Left ventricle myocardium superior (tissue), 1 donor: ENCODE results near the gene TSKS. TPM values are rescaled to one million over a fixed set of nuclear protein-coding genes. Genes with fewer than 3 reads are reported as not detected.

Experiments used
- ATAC-seq: fragments of 200-7000 bp; cut with Tn5 transposase; one replicate; pipeline ENCODE4 v1.9.1; 2020; ENCODE audit warnings: mild to moderate bottlenecking, moderate library complexity
- DNase-seq: peaks from one replicate; pipeline ENCODE4 v3.0.0-alpha.2; 2020
- intact Hi-C: fragments of 100-400 bp; cut with micrococcal nuclease; formaldehyde crosslinking; loops from one replicate; pipeline ENCODE4 v1.11.0; 2022
- long read RNA-seq: library from polyadenylated mRNA; unstranded; transcript quantifications from one replicate; pipeline ENCODE4 v2.0.0, GENCODE V29; 2021
- total RNA-seq: library from RNA; stranded (reverse); fragmentation: NEBNext Ultra II Directional; extraction: Animal tissue kit (Norgen Biotek cat#: 25700); gene quantifications from one replicate; pipeline ENCODE4 v1.2.1, GENCODE V29; 2021
- donor health status: DM: no; HTN: yes; CAD: no; lungs with severe emphysema.

TSKS gene, protein sequence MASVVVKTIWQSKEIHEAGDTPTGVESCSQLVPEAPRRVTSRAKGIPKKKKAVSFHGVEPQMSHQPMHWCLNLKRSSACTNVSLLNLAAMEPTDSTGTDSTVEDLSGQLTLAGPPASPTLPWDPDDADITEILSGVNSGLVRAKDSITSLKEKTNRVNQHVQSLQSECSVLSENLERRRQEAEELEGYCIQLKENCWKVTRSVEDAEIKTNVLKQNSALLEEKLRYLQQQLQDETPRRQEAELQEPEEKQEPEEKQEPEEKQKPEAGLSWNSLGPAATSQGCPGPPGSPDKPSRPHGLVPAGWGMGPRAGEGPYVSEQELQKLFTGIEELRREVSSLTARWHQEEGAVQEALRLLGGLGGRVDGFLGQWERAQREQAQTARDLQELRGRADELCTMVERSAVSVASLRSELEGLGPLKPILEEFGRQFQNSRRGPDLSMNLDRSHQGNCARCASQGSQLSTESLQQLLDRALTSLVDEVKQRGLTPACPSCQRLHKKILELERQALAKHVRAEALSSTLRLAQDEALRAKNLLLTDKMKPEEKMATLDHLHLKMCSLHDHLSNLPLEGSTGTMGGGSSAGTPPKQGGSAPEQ
- total RNA-seq: 0.72 TPM
- long read RNA-seq: 0 reads

DNA sequence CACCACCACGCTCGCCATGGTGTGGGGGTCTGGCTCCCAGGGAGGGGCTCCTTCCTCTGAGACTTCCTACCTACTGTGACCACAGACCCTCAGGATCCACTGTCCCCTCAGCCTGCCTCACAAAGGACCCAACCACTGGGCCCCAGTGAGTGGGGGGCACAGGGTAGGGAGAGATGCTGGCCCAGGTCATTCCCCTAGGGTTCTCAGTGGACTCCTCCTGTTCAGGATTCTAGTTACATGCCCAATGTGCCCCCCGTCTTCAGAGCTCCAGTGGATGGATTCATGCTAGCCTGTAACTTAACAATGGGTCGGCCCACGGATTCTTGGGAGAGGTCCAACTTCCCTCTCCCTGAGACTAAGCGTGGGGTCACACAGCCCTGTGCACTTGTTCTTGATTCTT, at the start of gene TSKS:
TSS of gene TSKS (minus strand) at position 77 of the 400 bp plus-strand sequence. CDS start at position 18, 59 bp downstream.
- no peak for ATAC-seq
- intact Hi-C loops: no loop called here
- no peak for DNase-seq

DNA sequence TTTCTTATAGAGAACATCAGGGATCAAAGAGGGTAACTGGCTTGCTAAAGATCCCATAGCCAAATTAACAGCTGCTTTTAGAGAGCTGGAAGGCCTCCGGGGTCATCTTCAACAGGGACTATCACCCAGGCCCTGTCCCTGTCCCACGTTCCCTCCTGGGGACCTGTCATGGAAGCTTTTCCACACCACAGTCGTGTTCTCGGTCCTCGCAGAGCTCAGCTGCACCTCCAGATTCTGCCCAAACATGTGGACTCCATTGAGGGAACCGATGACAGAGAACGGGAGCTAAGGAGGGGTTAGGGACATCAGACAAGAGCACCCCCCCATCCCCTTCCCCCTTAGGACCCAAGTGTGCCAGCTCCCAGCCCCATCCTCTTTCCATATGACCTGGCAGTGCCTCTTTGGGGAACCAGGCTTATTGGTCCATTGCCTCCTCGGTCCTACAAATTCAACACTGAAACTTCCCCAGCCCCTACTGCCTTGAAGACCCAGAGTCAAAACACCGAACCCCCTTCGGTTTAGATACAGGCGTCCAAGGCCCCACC, 49.4 kb upstream of the TSKS start:
- no peak for ATAC-seq
- intact Hi-C loops: no loop called here
- DNase-seq: no peak

DNA sequence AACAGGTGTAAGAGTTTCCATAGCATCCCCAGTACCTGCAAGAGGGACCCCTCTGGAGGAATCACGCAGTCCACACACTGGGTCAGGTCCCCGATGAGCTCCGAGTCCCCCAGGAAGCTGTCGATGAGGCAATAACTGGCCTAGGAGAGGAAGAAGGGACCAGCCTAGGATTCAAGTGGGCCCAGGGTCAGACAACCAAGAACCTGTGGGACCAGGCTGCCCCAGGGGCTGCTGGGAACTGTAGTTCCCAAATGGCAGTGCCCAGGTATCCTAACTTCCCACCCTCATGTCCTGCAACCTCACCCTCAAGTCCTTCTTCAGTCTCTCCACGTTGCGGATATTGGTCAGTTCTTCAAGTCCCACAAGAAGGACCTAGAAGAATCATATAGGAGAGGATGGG, 48.2 kb upstream of the TSKS start:
- ATAC-seq: no peak
- intact Hi-C loops: no loop called here
- DNase-seq: no peak

- DNase-seq (no peak), ATAC-seq (no peak)
These were observed 46.9 kb upstream of the TSKS start for GRCh38 chr19:49809941-49810389.

DNA sequence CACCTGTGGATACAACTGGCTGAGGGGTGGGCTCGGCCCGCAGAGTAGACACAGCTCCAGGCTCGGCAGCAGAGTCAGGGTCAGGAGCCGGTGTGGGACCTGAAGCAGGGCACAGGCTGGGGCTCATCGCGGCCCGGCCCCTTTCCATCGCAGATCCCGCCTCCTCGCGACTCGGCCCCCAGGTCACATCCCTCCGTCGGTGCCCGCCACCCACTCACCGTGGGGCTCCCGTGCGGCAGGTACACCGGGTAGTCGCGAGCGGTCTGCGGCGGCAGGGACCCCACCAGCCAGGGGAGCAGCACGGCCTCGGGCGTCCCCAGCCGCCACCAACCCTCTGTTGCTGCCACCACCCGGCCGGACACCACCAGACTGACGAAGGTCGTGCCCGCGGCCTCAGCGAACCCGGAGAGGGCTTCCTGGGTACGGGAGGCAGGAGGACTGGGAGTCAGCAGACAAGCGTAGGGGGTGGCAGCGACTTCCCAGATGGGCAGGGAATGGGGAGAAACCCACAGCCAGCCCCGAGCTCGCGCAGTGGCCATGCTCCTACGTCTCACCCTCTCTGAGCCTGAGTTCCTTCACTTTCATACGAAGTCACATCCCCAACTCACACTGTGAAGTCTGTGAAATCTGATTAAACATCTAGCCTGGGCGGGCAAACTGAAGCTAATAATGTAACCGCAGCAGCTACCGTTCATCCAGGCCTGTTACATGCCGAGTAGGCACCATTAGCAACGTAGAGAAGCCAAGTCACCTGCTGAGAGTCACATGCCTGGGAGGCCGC, 46.2 kb upstream of the TSKS start:
- ATAC-seq (peak; percentile 60), DNase-seq (peak; percentile 81)
- intact Hi-C loops: no loop called here

More at GRCh38 chr19:49809941-49810389, 46.9 kb upstream of the TSKS start:
- intact Hi-C loops: no loop called here

- intact Hi-C loops: no loop called here
- DNase-seq: peak; percentile 96
- peak; percentile 78 for ATAC-seq
These were observed 45.6 kb upstream of the TSKS start for GRCh38 chr19:49808711-49809159.

DNA sequence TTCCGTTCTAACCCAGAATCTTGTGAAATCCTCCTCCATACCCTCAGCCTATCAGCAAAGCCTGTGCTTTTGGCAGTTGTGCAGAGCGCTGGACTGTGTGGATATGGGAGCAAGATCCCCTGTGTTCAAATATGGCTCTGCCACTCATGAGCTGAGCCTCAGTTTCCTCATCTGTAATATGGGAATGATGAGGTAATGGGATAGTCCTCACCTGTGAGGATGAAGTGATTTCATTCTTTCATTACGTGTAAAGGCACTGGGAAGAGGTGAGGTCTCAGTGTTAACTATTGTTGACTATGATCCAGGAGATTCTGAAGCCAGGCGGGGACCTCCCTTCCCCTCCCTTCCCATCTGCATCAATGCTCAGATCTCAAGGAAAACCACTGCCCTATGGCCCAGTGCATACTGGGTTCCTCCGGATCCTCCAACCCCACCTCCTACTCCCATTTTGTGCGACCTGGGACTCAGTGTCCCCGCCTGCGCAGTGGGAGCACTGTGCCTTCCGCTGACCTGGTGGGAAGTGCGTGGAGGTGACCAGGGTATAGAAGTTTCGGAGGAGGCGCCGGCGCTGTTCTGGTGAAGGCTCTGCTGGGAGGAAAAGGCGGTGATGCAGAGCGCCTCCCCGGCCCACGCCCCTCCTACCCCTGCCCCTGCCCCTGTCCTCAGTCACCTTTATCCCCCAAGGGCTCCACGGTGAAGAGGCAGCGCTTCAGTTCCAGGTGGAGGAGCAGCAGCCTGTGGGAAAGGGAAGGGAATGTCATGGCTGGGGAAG, 45.0 kb upstream of the TSKS start:
- intact Hi-C loops: no loop called here
- ATAC-seq (no peak), DNase-seq (no peak)

- intact Hi-C loops: no loop called here
- ATAC-seq (no peak), DNase-seq (no peak)
These were observed 44.2 kb upstream of the TSKS start for GRCh38 chr19:49807058-49807903.

DNA sequence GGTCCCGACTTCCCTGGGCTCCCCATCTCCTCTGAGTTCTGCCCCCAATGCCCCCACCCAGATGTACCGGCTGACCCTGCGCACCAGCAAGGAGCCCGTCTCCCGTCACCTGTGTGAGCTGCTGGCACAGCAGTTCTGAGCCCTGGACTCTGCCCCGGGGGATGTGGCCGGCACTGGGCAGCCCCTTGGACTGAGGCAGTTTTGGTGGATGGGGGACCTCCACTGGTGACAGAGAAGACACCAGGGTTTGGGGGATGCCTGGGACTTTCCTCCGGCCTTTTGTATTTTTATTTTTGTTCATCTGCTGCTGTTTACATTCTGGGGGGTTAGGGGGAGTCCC, 43.5 kb upstream of the TSKS start:
- no peak for DNase-seq
- intact Hi-C loops: no loop called here
- no peak for ATAC-seq

DNA sequence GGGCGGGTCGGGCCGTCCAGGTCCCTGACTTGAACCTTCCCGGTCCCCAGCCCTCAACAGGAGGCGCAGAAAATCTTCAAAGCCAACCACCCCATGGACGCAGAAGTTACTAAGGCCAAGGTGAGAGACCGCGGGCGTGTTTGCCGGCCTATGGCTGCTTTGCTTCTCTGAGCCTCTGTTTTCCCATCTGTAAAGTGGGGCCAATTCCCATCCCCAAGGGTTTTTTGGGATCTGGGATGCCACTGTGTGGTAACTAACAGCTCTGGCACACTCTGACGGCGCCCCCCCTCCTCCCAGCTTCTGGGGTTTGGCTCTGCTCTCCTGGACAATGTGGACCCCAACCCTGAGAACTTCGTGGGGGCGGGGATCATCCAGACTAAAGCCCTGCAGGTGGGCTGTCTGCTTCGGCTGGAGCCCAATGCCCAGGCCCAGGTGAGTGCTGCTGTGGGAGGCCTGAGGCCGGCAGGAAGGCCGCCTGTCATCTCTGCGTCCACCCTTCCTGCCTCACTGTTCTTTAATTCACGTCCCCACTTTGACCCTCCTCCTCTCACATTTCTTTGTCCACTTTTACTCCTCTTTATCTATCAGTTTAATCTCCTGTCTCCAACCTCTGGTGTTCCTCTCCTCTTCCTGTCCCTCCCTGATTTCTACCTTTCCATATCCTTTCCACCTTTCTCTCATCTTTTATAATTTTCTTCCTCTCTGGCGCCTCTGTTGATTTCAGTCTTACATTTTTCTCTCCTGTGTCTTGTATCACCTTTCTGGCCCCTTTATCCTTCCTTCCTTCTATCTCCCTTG, 42.9 kb upstream of the TSKS start:
- intact Hi-C loops: no loop called here
- ATAC-seq: no peak

DNA sequence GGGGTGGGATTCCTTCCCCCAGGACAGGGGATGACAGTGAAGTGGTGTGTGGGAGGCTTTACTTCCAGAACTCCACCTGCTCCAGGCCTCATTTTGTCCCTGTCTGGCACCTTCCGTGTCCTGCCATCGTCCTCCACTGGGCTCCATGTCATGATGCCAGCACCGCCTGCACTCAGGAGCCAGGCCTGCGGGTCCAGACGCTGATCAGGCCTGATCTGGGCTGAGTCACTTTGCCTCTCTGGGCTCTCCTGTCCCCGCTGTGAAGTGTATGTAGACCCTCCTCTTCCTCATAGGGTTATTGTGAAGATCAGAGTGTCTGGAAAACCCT, 40.4 kb upstream of the TSKS start:
- ATAC-seq (no peak), DNase-seq (no peak)
- intact Hi-C loops: no loop called here

More for the DNA sequence above, 42.9 kb upstream of the TSKS start:
- DNase-seq: no peak

DNA sequence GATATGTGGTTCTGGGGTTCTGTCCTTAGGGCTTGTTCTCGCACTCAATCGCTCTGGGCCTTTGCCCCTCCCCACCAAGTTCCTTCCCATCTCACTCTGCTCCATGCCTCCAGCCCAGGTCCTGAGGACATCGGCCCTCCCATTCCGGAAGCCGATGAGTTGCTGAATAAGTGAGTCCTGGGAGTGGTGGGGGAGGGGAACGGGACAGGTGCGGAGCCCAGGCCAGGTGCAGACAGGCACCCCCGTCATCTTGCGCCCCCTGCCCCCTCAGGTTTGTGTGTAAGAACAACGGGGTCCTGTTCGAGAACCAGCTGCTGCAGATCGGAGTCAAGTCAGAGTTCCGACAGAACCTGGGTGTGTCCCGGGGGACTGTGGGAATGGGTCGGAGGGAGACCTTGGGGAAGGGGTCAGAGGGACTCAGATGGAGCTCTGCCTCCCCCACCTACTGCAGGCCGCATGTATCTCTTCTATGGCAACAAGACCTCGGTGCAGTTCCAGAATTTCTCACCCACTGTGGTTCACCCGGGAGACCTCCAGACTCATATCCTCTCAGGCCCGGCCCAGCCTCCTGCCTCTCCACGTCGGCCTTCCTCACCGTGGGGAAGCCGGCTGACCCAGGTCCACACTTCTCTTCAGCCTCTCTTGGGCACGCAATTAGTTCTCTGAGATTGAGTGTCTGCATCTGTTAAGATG, 39.9 kb upstream of the TSKS start:
- ATAC-seq: peak; percentile 2
- intact Hi-C loops: no loop called here
- DNase-seq: no peak

- intact Hi-C loops: no loop called here
- ATAC-seq: peak; percentile 91
- peak; percentile 97 for DNase-seq
These were observed 39.0 kb upstream of the TSKS start for GRCh38 chr19:49801966-49802661.

GRCh38 chr19:49801401-49801888, 38.3 kb upstream of the TSKS start:
- intact Hi-C loops: no loop called here
- ATAC-seq: no peak
- no peak for DNase-seq

- ATAC-seq: no peak
- no peak for DNase-seq
- intact Hi-C loops: no loop called here
These were observed 37.7 kb upstream of the TSKS start for GRCh38 chr19:49800771-49801170.

GRCh38 chr19:49799798-49800376, 36.8 kb upstream of the TSKS start:
- intact Hi-C loops: no loop called here
- no peak for ATAC-seq

More at GRCh38 chr19:49799798-49800376, 36.8 kb upstream of the TSKS start:
- no peak for DNase-seq
